CD4-positive, alpha-beta T cell treated with Interleukin-1 beta for 1 hour (primary cell): ENCODE data around the gene CRYBA1.
"Not testable (repeated sequence)": the region's sequence is repeated elsewhere in the genome, so short reads cannot be mapped to it uniquely, and the experiment has no call there.

ENCODE experiments used
- DNase-seq, 2 donors: peaks; one replicate each; pipeline ENCODE4 v3.0.0-alpha.2; 2020 to 2022

Gene CRYBA1

GRCh38 chr17:29238133-29238850 is 8.4 kb upstream of the CRYBA1 start:
- DNase-seq = no peak

- DNase-seq = no peak
Observed at GRCh38 chr17:29240477-29240876, 6.2 kb upstream of the CRYBA1 start.

GRCh38 chr17:29240968-29241963 is 5.4 kb upstream of the CRYBA1 start:
- peak in 1 of 2 donors; percentile 36 for DNase-seq

GRCh38 chr17:29242051-29242450 is 4.6 kb upstream of the CRYBA1 start:
- no peak for DNase-seq

GRCh38 chr17:29242790-29243189 is 3.9 kb upstream of the CRYBA1 start:
- no peak for DNase-seq

GRCh38 chr17:29243792-29244191 is 2.9 kb upstream of the CRYBA1 start:
- no peak for DNase-seq

GRCh38 chr17:29245401-29245800 is 1.3 kb upstream of the CRYBA1 start:
- no peak for DNase-seq

GRCh38 chr17:29247219-29247618 is 560 bp downstream of the CRYBA1 start:
- DNase-seq = no peak

- no peak for DNase-seq
Observed at GRCh38 chr17:29248845-29249244, 2.2 kb downstream of the CRYBA1 start.

GRCh38 chr17:29250666-29251065 is 4.0 kb downstream of the CRYBA1 start:
- DNase-seq = no peak

GRCh38 chr17:29251184-29251583 is 4.5 kb downstream of the CRYBA1 start:
- DNase-seq = no peak

GRCh38 chr17:29252101-29252791 is 5.6 kb downstream of the CRYBA1 start:
- peak in 1 of 2 donors; percentile 21 for DNase-seq

- no peak for DNase-seq
Observed at GRCh38 chr17:29253037-29253436, 6.4 kb downstream of the CRYBA1 start.

GRCh38 chr17:29255926-29256522 is 9.4 kb downstream of the CRYBA1 start:
- no peak for DNase-seq

GRCh38 chr17:29256735-29257466 is 10.2 kb downstream of the CRYBA1 start:
- DNase-seq = no peak

GRCh38 chr17:29257756-29258155 is 11.1 kb downstream of the CRYBA1 start:
- no peak for DNase-seq

GRCh38 chr17:29263916-29264315 is 17.3 kb downstream of the CRYBA1 start:
- no peak for DNase-seq

GRCh38 chr17:29271980-29272379 is 25.3 kb downstream of the CRYBA1 start:
- DNase-seq = not testable (repeated sequence)

- DNase-seq = no peak
Observed at GRCh38 chr17:29273924-29274323, 27.3 kb downstream of the CRYBA1 start.

- DNase-seq = no peak
Observed at GRCh38 chr17:29278692-29279091, 32.0 kb downstream of the CRYBA1 start.

GRCh38 chr17:29279397-29280070 is 32.9 kb downstream of the CRYBA1 start:
- no peak for DNase-seq

- DNase-seq = no peak
Observed at GRCh38 chr17:29283496-29283895, 36.8 kb downstream of the CRYBA1 start.
